Lung (tissue), 12 donors: ENCODE results near the gene PPP2R3B. TPM values are rescaled to one million over a fixed set of nuclear protein-coding genes. Genes with fewer than 3 reads are reported as not detected.

ENCODE experiments used
- ATAC-seq: fragments of 200-7000 bp; cut with Tn5 transposase; one replicate; pipeline ENCODE4 v1.9.1; 2020; ENCODE audit warnings: moderate number of reproducible peaks; ENCODE audit not compliant: insufficient read depth, low FRiP score
- DNase-seq, 3 donors: peaks; one replicate each; pipeline ENCODE4 v3.0.0-alpha.2; 2013 to 2017
- H3K27ac ChIP-seq, 2 donors: one replicate each; pipeline ENCODE4 v1.5.1; 2013; ENCODE audit warnings: mild to moderate bottlenecking in 2 of 2, moderate library complexity in 2 of 2, control low read depth in 1 of 2, inconsistent platforms in 1 of 2, low read depth in 1 of 2, low read length in 1 of 2
- H3K27me3 ChIP-seq, 3 donors: one replicate each; pipeline ENCODE4 v1.5.1; 2013; ENCODE audit warnings: low read length in 2 of 3; ENCODE audit not compliant: control insufficient read depth in 3 of 3, insufficient read depth in 3 of 3
- H3K36me3 ChIP-seq, 4 donors: one replicate each; pipeline ENCODE4 v1.5.1; 2013; ENCODE audit warnings: low read length in 4 of 4, mild to moderate bottlenecking in 1 of 4, moderate library complexity in 1 of 4; ENCODE audit not compliant: control insufficient read depth in 4 of 4, insufficient read depth in 4 of 4
- H3K4me1 ChIP-seq, 5 donors: one replicate each; pipeline ENCODE4 v1.5.1; 2013; ENCODE audit warnings: low read length in 5 of 5, mild to moderate bottlenecking in 2 of 5, moderate library complexity in 1 of 5; ENCODE audit not compliant: control insufficient read depth in 5 of 5, insufficient read depth in 5 of 5
- H3K4me3 ChIP-seq: one replicate; pipeline ENCODE4 v1.5.1; 2013; ENCODE audit warnings: mild to moderate bottlenecking, control low read depth, moderate library complexity
- H3K9ac ChIP-seq, 2 donors: one replicate each; pipeline ENCODE4 v1.5.1; 2013; ENCODE audit warnings: low read length in 2 of 2, control low read depth in 1 of 2; ENCODE audit not compliant: insufficient read depth in 1 of 2
- H3K9me3 ChIP-seq, 4 donors: one replicate each; pipeline ENCODE4 v1.5.1; 2013; ENCODE audit warnings: low read length in 3 of 4, mild to moderate bottlenecking in 1 of 4, moderate library complexity in 1 of 4; ENCODE audit not compliant: control insufficient read depth in 4 of 4, insufficient read depth in 3 of 4
- CTCF ChIP-seq: IDR thresholded peaks from 2 replicates; pipeline ENCODE4 v1.5.1; 2012; ENCODE audit warnings: mild to moderate bottlenecking; ENCODE audit errors: control extremely low read depth, extremely low read depth
- WGBS, 2 donors: extraction: QIAGEN DNeasy Blood & Tissue Kit; methylation state at CpG; one replicate each; pipeline ENCODE4 v1.1.7; 2013; 5-methylcytosine and 5-hydroxymethylcytosine counted together
- polyA plus RNA-seq, 2 donors: library from polyadenylated mRNA; stranded (reverse); fragments of 200-250 nt; gene quantifications; one replicate each; pipeline ENCODE4 v1.2.1, GENCODE V29; 2013
- total RNA-seq, 2 donors: library from RNA; depleted of rRNA in 1 of 2; stranded (reverse); fragments of >200 nt in 1 of 2; gene quantifications; one replicate each; pipeline ENCODE4 v1.2.1, GENCODE V29; 2014 to 2021
- donor health status: control.
- donor health status: control.
- donor health status: Bipolar disorder and iron deficiency.
- donor health status: healthy.
- donor health status: DM: yes; HTN: yes; CAD: no.

The PPP2R3B gene
- total and polyA plus RNA-seq, 4 donors: 7.8 to 21.0 (median 15.6) TPM

GRCh38 chrX:332916-333610, 53.6 kb downstream of the PPP2R3B start:
- H3K9ac ChIP-seq: no peak overlapping the region
- peaks cover 0 to 8% (median 0%) of the 10 kb centered on the region in 5 donors for H3K4me1 ChIP-seq
- WGBS, 2 donors: 94 to 95% methylated on average over 33 of the region's 33 CpGs
- H3K4me3 ChIP-seq: no peak overlapping the region
- H3K27ac ChIP-seq: no peak overlapping the region
- H3K27me3 ChIP-seq: peaks cover 0 to 5% (median 0%) of the 10 kb centered on the region in 3 donors
- H3K9me3 ChIP-seq: peaks cover 0 to 3% (median 0%) of the 10 kb centered on the region in 4 donors
- DNase-seq: no peak
- no peak for TF ChIP-seq CTCF
- no peak for ATAC-seq
- H3K36me3 ChIP-seq: peaks cover 4 to 29% (median 19%) of the 10 kb centered on the region in 4 donors

- no peak overlapping the region for H3K4me3 ChIP-seq
- H3K27ac ChIP-seq: no peak overlapping the region
- peaks cover 0 to 3% (median 0%) of the 10 kb centered on the region in 4 donors for H3K9me3 ChIP-seq
- H3K4me1 ChIP-seq: peaks cover 0 to 8% (median 0%) of the 10 kb centered on the region in 5 donors
- no peak for TF ChIP-seq CTCF
- no peak for ATAC-seq
- H3K9ac ChIP-seq: no peak overlapping the region
- 93 to 94% methylated on average over 23 of the region's 23 CpGs for WGBS, 2 donors
- peaks cover 4 to 23% (median 16%) of the 10 kb centered on the region in 4 donors for H3K36me3 ChIP-seq
- peaks cover 0 to 5% (median 0%) of the 10 kb centered on the region in 3 donors for H3K27me3 ChIP-seq
- no peak for DNase-seq
These were observed 54.2 kb downstream of the PPP2R3B start for GRCh38 chrX:332496-332860.

- ATAC-seq (no peak), DNase-seq (no peak)
- H3K9ac ChIP-seq: no peak overlapping the region
- no peak for TF ChIP-seq CTCF
- peaks cover 0 to 5% (median 0%) of the 10 kb centered on the region in 3 donors for H3K27me3 ChIP-seq
- peaks cover 4 to 20% (median 13%) of the 10 kb centered on the region in 4 donors for H3K36me3 ChIP-seq
- peaks cover 0 to 3% (median 0%) of the 10 kb centered on the region in 4 donors for H3K9me3 ChIP-seq
- H3K4me1 ChIP-seq: peaks cover 0 to 8% (median 0%) of the 10 kb centered on the region in 5 donors
- no peak overlapping the region for H3K27ac ChIP-seq
- no peak overlapping the region for H3K4me3 ChIP-seq
- 60 to 65% methylated on average over 32 to 34 of the region's 35 CpGs for WGBS, 2 donors
These were observed 54.7 kb downstream of the PPP2R3B start for GRCh38 chrX:331825-332495.
